Measurements from ENCODE around the gene UBE2E2.

UBE2E2 gene

DNA sequence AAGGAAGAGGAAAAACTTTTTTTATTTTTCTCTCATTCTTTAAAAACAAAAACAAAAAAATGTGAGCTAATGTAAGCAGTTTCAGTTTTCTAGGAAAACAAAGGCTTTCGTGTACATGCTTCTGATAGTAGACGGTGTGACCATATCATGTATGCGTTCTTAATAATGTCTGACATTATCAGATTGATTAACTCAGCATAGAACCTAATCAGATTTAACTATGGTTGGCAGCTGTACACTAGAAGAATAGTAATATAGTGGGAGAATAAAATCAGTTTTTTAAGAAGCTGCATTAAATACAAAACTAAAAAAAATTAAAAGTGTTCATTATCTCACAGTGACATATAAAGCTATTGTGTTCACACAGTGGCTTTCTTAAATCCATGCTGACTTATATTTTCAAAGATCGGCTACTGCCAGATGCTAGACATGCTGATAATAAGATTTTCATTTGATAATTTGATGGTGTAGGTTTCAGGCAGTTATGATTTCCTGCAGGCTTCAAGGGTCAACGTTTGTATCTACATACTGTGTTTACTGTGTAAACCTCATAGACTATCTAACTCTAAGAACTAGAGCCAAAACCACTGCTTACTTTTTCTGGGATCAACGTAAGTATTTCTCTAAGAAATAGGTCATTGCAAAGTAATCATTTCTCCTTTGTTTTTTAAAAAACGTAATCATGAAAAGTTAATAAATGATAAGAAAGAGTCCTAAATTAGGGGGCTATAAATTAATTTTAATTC lies 74.0 kb downstream of the UBE2E2 start:
- no peak for DNase-seq (ENCODE audit: low read depth)
- H3K4me3 ChIP-seq (ENCODE audit: low read length), result no peak overlapping the region
- TF ChIP-seq, protein P1, sequence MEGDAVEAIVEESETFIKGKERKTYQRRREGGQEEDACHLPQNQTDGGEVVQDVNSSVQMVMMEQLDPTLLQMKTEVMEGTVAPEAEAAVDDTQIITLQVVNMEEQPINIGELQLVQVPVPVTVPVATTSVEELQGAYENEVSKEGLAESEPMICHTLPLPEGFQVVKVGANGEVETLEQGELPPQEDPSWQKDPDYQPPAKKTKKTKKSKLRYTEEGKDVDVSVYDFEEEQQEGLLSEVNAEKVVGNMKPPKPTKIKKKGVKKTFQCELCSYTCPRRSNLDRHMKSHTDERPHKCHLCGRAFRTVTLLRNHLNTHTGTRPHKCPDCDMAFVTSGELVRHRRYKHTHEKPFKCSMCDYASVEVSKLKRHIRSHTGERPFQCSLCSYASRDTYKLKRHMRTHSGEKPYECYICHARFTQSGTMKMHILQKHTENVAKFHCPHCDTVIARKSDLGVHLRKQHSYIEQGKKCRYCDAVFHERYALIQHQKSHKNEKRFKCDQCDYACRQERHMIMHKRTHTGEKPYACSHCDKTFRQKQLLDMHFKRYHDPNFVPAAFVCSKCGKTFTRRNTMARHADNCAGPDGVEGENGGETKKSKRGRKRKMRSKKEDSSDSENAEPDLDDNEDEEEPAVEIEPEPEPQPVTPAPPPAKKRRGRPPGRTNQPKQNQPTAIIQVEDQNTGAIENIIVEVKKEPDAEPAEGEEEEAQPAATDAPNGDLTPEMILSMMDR (IDR thresholded peaks at IDR 0.05; ENCODE audit: insufficient read depth, low read depth, low read length, missing control alignments), result no peak

DNA sequence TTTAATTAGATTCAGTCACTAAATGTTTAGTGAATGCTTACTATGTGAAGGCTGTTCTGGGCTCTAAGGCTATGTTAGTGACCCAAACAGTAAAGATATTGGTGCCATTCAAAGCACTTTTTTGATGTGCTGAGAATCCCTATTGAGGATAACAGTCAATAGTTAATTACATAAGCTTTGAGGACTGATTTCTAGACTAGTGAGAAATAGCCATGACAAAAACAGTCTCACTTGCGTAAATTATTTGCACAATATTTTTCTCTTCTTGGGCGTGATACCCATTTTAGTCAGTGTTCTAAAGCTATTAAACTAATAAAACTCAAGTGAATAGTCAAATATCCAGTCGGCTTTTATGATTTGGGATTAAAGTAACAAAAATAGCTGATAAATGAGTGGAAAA lies 74.6 kb downstream of the UBE2E2 start:
- DNase-seq (ENCODE audit: low read depth), result no peak
- no peak overlapping the region for H3K4me3 ChIP-seq (ENCODE audit: low read length)
- TF ChIP-seq, protein P1 (IDR thresholded peaks at IDR 0.05; ENCODE audit: insufficient read depth, low read depth, low read length, missing control alignments), result no peak

DNA sequence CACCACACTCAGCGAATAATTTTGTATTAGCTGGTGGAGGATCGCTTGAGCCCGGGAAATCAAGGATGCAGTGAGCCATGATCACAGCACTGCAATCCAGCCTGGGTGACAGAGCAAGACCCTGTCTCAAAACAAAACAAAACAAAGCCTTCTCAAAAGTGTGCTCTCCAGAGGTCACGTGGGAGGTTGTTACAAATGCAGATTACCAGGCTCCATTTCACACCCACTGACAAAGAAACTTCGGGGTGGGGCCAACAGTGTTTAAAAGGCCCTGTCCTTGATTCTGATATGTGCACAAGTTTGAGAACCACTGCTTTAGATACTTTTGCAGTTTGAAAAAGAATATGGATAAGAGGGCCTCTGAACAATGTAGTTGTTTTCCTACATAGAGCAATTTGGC lies 80.5 kb downstream of the UBE2E2 start:
- DNase-seq (ENCODE audit: low read depth), result no peak

DNA sequence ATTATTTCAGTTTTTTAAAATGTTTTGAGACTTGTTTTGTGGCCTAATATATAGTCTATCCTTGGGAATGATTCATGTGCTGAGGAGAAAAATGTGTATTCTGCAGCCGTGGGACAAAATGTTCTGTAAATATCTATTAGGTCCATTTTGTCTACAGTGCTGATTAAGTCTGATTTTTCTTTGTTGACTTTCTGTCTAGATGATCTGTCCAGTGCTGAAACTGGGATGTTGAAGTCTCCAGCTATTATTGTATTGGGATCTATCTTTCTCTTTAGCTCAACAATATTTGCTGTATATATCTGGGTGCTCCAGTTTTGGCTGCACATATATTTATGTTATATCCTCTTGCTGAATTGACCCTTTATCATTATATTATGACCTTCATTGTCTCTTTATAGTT lies 85.2 kb downstream of the UBE2E2 start:
- TF ChIP-seq, protein P1 (IDR thresholded peaks at IDR 0.05; ENCODE audit: insufficient read depth, low read depth, low read length, missing control alignments), result no peak
- no peak overlapping the region for H3K4me3 ChIP-seq (ENCODE audit: low read length)
- peak; percentile 16 for DNase-seq (ENCODE audit: low read depth)

More for the DNA sequence above, 80.5 kb downstream of the UBE2E2 start:
- TF ChIP-seq, protein P1 (IDR thresholded peaks at IDR 0.05; ENCODE audit: insufficient read depth, low read depth, low read length, missing control alignments), result no peak
- no peak overlapping the region for H3K4me3 ChIP-seq (ENCODE audit: low read length)

DNA sequence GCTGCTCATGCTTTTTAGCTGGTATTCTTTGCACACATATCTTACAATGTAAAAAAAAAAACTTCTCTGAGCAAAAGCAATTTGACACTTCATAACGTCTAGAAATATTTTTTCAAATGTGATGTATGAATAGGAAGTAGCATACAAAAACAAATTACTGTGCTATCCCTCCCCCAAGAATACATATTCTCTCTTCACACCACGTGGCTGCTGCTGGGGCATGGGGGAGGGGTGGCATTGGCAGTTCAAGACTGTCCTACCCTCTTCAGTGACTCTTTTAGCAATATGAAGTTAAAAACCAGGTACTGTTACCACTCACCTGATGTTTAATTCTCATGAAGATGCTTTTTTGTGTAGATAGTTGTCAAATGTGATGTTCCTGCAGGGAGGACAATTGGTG lies 85.6 kb downstream of the UBE2E2 start:
- TF ChIP-seq, protein P1 (IDR thresholded peaks at IDR 0.05; ENCODE audit: insufficient read depth, low read depth, low read length, missing control alignments), result no peak
- DNase-seq (ENCODE audit: low read depth), result no peak
- no peak overlapping the region for H3K4me3 ChIP-seq (ENCODE audit: low read length)

DNA sequence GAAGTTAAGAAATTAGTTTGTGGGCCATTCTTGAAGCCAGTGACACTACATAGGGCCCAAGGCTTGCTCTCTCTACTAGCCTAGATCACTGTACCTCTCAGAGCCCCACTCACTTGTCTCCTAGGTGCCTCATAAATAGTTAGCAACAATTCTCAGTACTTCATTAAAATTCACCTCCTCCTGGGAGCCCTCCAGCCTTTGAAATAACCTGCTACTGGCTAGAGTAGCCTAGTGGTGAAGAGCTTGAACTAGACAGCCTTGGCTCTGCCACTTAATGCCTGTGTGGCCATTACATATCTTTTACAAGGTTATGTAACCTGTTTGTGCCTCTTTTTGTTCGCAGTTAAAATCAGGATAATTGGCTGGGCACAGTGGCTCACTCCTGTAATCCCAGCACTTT lies 89.3 kb downstream of the UBE2E2 start:
- no peak for DNase-seq (ENCODE audit: low read depth)
- no peak overlapping the region for H3K4me3 ChIP-seq (ENCODE audit: low read length)
- TF ChIP-seq, protein P1 (IDR thresholded peaks at IDR 0.05; ENCODE audit: insufficient read depth, low read depth, low read length, missing control alignments), result no peak
